GM12865 (cell line): ENCODE results near the gene PTPN12.

Experiments used
- DNase-seq: peaks from one replicate; pipeline ENCODE4 v3.0.0; 2010; ENCODE audit warnings: low read depth
- H3K4me3 ChIP-seq: 2 replicates; pipeline ENCODE4 v1.5.1; 2011; ENCODE audit warnings: mild to moderate bottlenecking, low read depth, low read length, control low read depth
- CTCF ChIP-seq: IDR thresholded peaks from 2 replicates; pipeline ENCODE4 v1.5.1; 2011; ENCODE audit warnings: low read length, control low read depth, low read depth, inconsistent platforms; ENCODE audit not compliant: insufficient read depth; ENCODE audit errors: missing control alignments

PTPN12 gene

GRCh38 chr7:77626586-77627308, 89.7 kb downstream of the PTPN12 start:
- TF ChIP-seq CTCF: no peak

GRCh38 chr7:77627309-77627676, 90.2 kb downstream of the PTPN12 start:
- TF ChIP-seq CTCF: no peak
- no peak overlapping the region for H3K4me3 ChIP-seq
- no peak for DNase-seq

More at GRCh38 chr7:77626586-77627308, 89.7 kb downstream of the PTPN12 start:
- H3K4me3 ChIP-seq: no peak overlapping the region
- DNase-seq: no peak

GRCh38 chr7:77629797-77630196, 92.7 kb downstream of the PTPN12 start:
- DNase-seq: no peak
- TF ChIP-seq CTCF: no peak
- no peak overlapping the region for H3K4me3 ChIP-seq

GRCh38 chr7:77631820-77632219, 94.7 kb downstream of the PTPN12 start:
- H3K4me3 ChIP-seq: no peak overlapping the region
- TF ChIP-seq CTCF: no peak
- DNase-seq: no peak

GRCh38 chr7:77644774-77645173, 107.7 kb downstream of the PTPN12 start:
- no peak for DNase-seq
- no peak for TF ChIP-seq CTCF
- H3K4me3 ChIP-seq: no peak overlapping the region

- no peak for TF ChIP-seq CTCF
- no peak for DNase-seq
Observed at GRCh38 chr7:77648742-77649338, 111.7 kb downstream of the PTPN12 start.

More at GRCh38 chr7:77648742-77649338, 111.7 kb downstream of the PTPN12 start:
- H3K4me3 ChIP-seq: no peak overlapping the region
